MCF 10A (cell line): ENCODE results near the gene B4GALT5. TPM values are rescaled to one million over a fixed set of nuclear protein-coding genes. Genes with fewer than 3 reads are reported as not detected.

Experiments used
- BruUV-seq: library from RNA; stranded (reverse); fragments of 400-500 nt; replicated peaks from 2 replicates; lab custom pipeline; 2021; lab: Mats Ljungman, UMichigan
- CTCF ChIA-PET: fragments of 300-600 bp; sonication (Branson Sonifier 250); formaldehyde crosslinking; extraction: SDS; loops from one replicate; lab custom pipeline; 2021; ENCODE audit warnings: antibody characterized with exemption, inconsistent platforms; lab: Yijun Ruan, JAX
- POLR2A ChIA-PET: fragments of 300-600, 350-650 bp; sonication (Branson Sonifier 250); formaldehyde crosslinking; extraction: SDS; loops from one replicate; lab custom pipeline; 2020; ENCODE audit warnings: antibody characterized with exemption, inconsistent platforms; lab: Yijun Ruan, JAX
- DNase-seq: peaks from one replicate; pipeline ENCODE4 v3.0.0-alpha.2; 2018; ENCODE audit not compliant: unreplicated experiment
- H3K27ac Mint-ChIP-seq: one replicate; pipeline ENCODE4 v1.8.0; 2022; ENCODE audit warnings: mild to moderate bottlenecking, low read depth, mixed read lengths; ENCODE audit not compliant: unreplicated experiment
- H3K27me3 Mint-ChIP-seq: one replicate; pipeline ENCODE4 v1.8.0; 2022; ENCODE audit warnings: mixed read lengths; ENCODE audit not compliant: insufficient read depth, unreplicated experiment
- H3K36me3 Mint-ChIP-seq: one replicate; pipeline ENCODE4 v1.8.0; 2022; ENCODE audit warnings: mild to moderate bottlenecking, moderate library complexity, mixed read lengths; ENCODE audit not compliant: insufficient read depth, unreplicated experiment
- H3K4me1 Mint-ChIP-seq: one replicate; pipeline ENCODE4 v1.8.0; 2022; ENCODE audit warnings: mixed read lengths; ENCODE audit not compliant: insufficient read depth, unreplicated experiment
- H3K4me3 Mint-ChIP-seq: one replicate; pipeline ENCODE4 v1.8.0; 2022; ENCODE audit warnings: mild to moderate bottlenecking, moderate library complexity, mixed read lengths; ENCODE audit not compliant: unreplicated experiment
- H3K9me3 Mint-ChIP-seq: one replicate; pipeline ENCODE4 v1.8.0; 2022; ENCODE audit warnings: mixed read lengths; ENCODE audit not compliant: unreplicated experiment
- CTCF ChIP-seq: fragments of 200-600 bp; IDR thresholded peaks from one replicate; pipeline ENCODE4 v1.8.0; 2022; ENCODE audit warnings: antibody characterized with exemption, mild to moderate bottlenecking; ENCODE audit not compliant: unreplicated experiment
- intact Hi-C: fragments of 100-400 bp; cut with micrococcal nuclease; formaldehyde crosslinking; loops from 2 replicates; pipeline ENCODE4 v1.14.1; 2022
- total RNA-seq: library from RNA; stranded (reverse); gene quantifications from 2 replicates; pipeline ENCODE4 v1.2.3, GENCODE V29; 2022

The B4GALT5 gene
- total RNA-seq, 1 experiment from 2014 or later, result 17.1 TPM

DNA sequence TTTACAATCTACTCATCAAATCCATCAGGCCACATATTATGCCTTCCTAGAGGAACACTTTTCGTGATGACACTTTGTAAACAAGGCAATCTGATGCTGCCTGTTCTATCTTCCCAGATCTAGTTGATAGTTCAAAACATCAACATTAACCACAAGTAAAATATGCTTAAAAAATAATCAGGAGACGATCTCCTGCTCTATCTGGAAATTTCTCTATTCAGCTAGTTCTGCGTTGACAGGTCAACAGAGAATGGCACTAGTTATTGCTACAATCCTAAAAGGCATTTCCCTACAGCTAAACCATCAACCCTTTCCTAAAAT is 2.1 kb downstream of the B4GALT5 start:
- H3K4me1 Mint-ChIP-seq, result peaks cover 29% of the 10 kb centered on the region
- TSS peak; percentile 34 for BruUV-seq
- H3K27ac Mint-ChIP-seq, result peak overlapping the region; percentile 94
- CTCF ChIA-PET, result interaction anchor here (0.8 to 1.2 kb wide), 2 partner anchors 19 to 36 kb away, joined by 4 read pairs; no protein-coding TSS in a partner anchor
- H3K27me3 Mint-ChIP-seq, result no peaks in the 10 kb centered on the region
- no peak for TF ChIP-seq CTCF
- DNase-seq, result no peak
- H3K36me3 Mint-ChIP-seq, result no peaks in the 10 kb centered on the region
- peak overlapping the region; percentile 87 for H3K4me3 Mint-ChIP-seq
- POLR2A ChIA-PET, result interaction anchor here (0.6 to 6.2 kb wide), 10 partner anchors 9 to 107 kb away, joined by 3 to 71 read pairs (median 6); partner anchors contain the start of gene SLC9A8
- H3K9me3 Mint-ChIP-seq, result no peaks in the 10 kb centered on the region
- intact Hi-C loops, result loop anchor here (5.0 kb wide), 1 partner anchor 101 kb away; the partner anchor contains the start of gene SLC9A8

DNA sequence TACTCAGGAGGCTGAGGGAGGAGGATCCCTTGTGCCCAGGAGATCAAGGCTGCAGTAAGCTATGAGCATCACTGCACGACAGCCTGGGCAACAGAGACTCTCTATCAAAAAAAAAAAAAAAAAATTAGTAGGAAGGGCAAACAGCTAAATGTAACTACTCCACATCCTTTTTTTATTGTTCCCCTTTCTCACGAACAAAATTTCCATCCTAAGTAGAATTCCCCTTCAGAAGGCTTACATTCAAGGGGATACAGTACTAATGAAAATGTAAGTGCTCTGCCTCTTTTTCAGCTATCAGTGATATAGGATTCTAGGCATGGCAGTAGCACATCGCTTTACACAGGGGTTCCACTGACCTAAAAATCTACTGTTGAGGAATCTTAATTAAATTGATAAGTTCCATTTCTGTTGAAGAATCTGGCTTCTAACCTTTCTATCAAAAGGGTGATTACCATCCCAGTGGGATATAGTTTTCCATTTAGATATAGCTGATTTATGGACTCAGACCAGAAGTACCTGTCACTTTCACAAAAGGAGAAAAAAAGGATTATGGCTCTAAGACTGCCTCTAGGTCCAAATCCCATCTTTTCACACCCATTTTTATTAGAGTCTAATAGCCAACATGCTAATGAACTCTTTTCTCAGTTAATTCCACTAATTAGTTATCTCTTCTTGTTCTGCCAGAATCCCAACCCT is 2.6 kb downstream of the B4GALT5 start:
- POLR2A ChIA-PET, result interaction anchor here (0.8 to 6.2 kb wide), 11 partner anchors 9 to 102 kb away, joined by 3 to 71 read pairs (median 5); partner anchors contain the start of gene SLC9A8
- no peak for TF ChIP-seq CTCF
- CTCF ChIA-PET, result interaction anchor here (0.5 to 1.3 kb wide), 7 partner anchors 18 to 471 kb away, joined by 3 to 6 read pairs (median 4); no protein-coding TSS in a partner anchor
- BruUV-seq, result no TSS peak
- Mint-ChIP-seq H3K4me3 (peak overlapping the region; percentile 87), H3K36me3 (no peaks in the 10 kb centered on the region), H3K9me3 (no peaks in the 10 kb centered on the region), H3K4me1 (peaks cover 33% of the 10 kb centered on the region), H3K27ac (no peak overlapping the region), H3K27me3 (no peaks in the 10 kb centered on the region)
- intact Hi-C loops, result loop anchor here (5.0 kb wide), 1 partner anchor 101 kb away; the partner anchor contains the start of gene SLC9A8
- no peak for DNase-seq

GRCh38 chr20:49707118-49707517 is 6.6 kb downstream of the B4GALT5 start:
- H3K4me1 Mint-ChIP-seq, result peaks cover 23% of the 10 kb centered on the region
- H3K27ac Mint-ChIP-seq, result no peak overlapping the region
- intact Hi-C loops, result no loop called here

More at GRCh38 chr20:49707118-49707517, 6.6 kb downstream of the B4GALT5 start:
- H3K27me3 Mint-ChIP-seq, result no peaks in the 10 kb centered on the region
- POLR2A ChIA-PET, result interaction anchor here (0.7 to 1.1 kb wide), 3 partner anchors 10 to 75 kb away, joined by 3 to 5 read pairs (median 4); no protein-coding TSS in a partner anchor
- no peak for TF ChIP-seq CTCF
- no peaks in the 10 kb centered on the region for H3K36me3 Mint-ChIP-seq
- CTCF ChIA-PET, result interaction anchor here (0.7 to 0.9 kb wide), 2 partner anchors 38 to 125 kb away, joined by 3 to 5 read pairs; no protein-coding TSS in a partner anchor
- H3K9me3 Mint-ChIP-seq, result no peaks in the 10 kb centered on the region
- BruUV-seq, result no TSS peak
- DNase-seq, result no peak
- H3K4me3 Mint-ChIP-seq, result no peak overlapping the region
